Left lung (tissue), 10 donors: ENCODE data around the gene KLHL7. TPM values are rescaled to one million over a fixed set of nuclear protein-coding genes. Genes with fewer than 3 reads are reported as not detected.

Experiments
- ATAC-seq: fragments of 200-7000 bp; cut with Tn5 transposase; one replicate; pipeline ENCODE4 v1.9.1; 2020; ENCODE audit warnings: moderate library complexity
- DNase-seq, 4 donors: peaks; one replicate each; pipeline ENCODE4 v3.0.0-alpha.2; 2013 to 2020
- H3K27ac ChIP-seq, 2 donors: fragments of 200-600 bp; sonication (generic) in 1 of 2; one replicate each; pipeline versions ENCODE4 v1.5.0 to v1.8.0; 2020 to 2021
- H3K27me3 ChIP-seq, 2 donors: fragments of 200-600 bp; sonication (generic) in 1 of 2; one replicate each; pipeline versions ENCODE4 v1.5.0 to v1.8.0; 2020 to 2021
- H3K36me3 ChIP-seq, 2 donors: fragments of 200-600 bp; sonication (generic) in 1 of 2; one replicate each; pipeline versions ENCODE4 v1.5.0 to v1.8.0; 2020 to 2021
- H3K4me1 ChIP-seq, 2 donors: fragments of 200-600 bp; one replicate each; pipeline ENCODE4 v1.8.0; 2021
- H3K4me3 ChIP-seq, 2 donors: fragments of 200-600 bp; sonication (generic) in 1 of 2; one replicate each; pipeline versions ENCODE4 v1.5.0 to v1.8.0; 2020 to 2021; ENCODE audit warnings: mild to moderate bottlenecking in 1 of 2
- H3K9me3 ChIP-seq, 2 donors: fragments of 200-600 bp; sonication (generic) in 1 of 2; one replicate each; pipeline versions ENCODE4 v1.5.0 to v1.8.0; 2020 to 2021
- intact Hi-C, 2 donors: fragments of 100-400 bp; cut with DNase I; formaldehyde crosslinking; loops; one replicate each; pipeline versions ENCODE4 v1.11.2 to v1.14.2; 2022
- polyA plus RNA-seq, 6 donors: library from polyadenylated mRNA; unstranded; fragments of 120-200 nt; gene quantifications; one replicate each; pipeline ENCODE4 v1.2.1, GENCODE V29; 2013; ENCODE audit not compliant: insufficient read length in 6 of 6
- total RNA-seq, 2 donors: library from RNA; stranded (reverse); fragmentation: NEBNext Ultra II Directional; extraction: Animal tissue kit (Norgen Biotek cat#: 25700); gene quantifications; one replicate each; pipeline ENCODE4 v1.2.1, GENCODE V29; 2021
- TF ChIP-seq, protein P1 (sequence below), 2 donors: fragments of 200-600 bp; sonication (generic) in 1 of 2; IDR thresholded peaks; one replicate each; pipeline versions ENCODE4 v1.5.0 to v1.8.0; 2021; ENCODE audit warnings: antibody characterized with exemption in 2 of 2
- donor health status: DM: no; HTN: yes; CAD: no.
- donor health status: DM: no; HTN: no; CAD: no.

KLHL7 gene
- total and polyA plus RNA-seq, 8 donors = 18.1 to 55.9 (median 45.7) TPM

DNA sequence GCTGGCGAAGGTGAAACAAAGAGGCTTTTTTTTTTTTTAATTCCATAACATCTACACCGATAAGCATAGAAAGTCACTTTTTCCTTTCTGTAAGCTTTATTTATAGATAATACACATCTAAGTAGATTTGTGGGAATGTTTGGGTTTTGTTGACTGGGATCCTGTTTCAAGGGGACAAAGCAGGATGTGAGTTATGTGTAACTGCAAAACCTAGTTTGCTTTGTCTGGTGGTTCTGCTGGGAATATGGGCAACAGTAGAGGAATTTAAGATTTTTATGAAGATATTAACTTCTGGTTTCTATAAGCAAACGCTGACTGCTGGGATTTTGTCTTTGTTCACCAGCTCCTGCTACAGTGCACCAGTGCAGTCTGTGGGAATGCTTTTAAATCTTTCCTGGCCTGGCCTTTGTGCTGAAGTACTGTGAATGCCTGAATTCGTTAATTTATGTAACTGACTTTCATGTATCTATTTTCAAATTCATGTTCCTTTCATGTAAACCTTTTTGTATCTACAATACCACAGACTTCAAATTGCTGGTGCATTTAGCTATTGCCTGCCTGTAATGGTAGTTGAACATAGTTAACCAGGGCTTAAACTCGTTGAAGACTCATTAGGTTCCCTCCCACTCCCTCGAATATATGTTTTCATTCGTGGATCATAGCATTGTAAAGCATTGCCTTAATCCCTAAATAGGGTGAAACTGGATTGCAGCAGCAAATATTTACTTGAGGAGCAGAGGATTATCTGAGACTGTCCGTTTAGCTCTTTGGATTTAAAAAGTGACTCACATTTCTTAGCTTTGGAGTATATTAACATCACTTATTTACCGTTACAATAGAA lies 1.5 kb downstream of the KLHL7 start:
- intact Hi-C loops = no loop called here
- H3K27me3 ChIP-seq = no peaks in the 10 kb centered on the region
- peaks cover 5 to 35% of the 10 kb centered on the region in 2 donors for H3K4me1 ChIP-seq
- H3K36me3 ChIP-seq = no peaks in the 10 kb centered on the region
- H3K9me3 ChIP-seq = no peaks in the 10 kb centered on the region
- TF ChIP-seq, protein P1, sequence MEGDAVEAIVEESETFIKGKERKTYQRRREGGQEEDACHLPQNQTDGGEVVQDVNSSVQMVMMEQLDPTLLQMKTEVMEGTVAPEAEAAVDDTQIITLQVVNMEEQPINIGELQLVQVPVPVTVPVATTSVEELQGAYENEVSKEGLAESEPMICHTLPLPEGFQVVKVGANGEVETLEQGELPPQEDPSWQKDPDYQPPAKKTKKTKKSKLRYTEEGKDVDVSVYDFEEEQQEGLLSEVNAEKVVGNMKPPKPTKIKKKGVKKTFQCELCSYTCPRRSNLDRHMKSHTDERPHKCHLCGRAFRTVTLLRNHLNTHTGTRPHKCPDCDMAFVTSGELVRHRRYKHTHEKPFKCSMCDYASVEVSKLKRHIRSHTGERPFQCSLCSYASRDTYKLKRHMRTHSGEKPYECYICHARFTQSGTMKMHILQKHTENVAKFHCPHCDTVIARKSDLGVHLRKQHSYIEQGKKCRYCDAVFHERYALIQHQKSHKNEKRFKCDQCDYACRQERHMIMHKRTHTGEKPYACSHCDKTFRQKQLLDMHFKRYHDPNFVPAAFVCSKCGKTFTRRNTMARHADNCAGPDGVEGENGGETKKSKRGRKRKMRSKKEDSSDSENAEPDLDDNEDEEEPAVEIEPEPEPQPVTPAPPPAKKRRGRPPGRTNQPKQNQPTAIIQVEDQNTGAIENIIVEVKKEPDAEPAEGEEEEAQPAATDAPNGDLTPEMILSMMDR (IDR thresholded peaks at IDR 0.05) = no peak
- ATAC-seq = no peak
- no peak overlapping the region for H3K27ac ChIP-seq
- H3K4me3 ChIP-seq = peak overlapping the region; percentile 82 to 85
- DNase-seq = peak in 1 of 4 donors; percentile 16

DNA sequence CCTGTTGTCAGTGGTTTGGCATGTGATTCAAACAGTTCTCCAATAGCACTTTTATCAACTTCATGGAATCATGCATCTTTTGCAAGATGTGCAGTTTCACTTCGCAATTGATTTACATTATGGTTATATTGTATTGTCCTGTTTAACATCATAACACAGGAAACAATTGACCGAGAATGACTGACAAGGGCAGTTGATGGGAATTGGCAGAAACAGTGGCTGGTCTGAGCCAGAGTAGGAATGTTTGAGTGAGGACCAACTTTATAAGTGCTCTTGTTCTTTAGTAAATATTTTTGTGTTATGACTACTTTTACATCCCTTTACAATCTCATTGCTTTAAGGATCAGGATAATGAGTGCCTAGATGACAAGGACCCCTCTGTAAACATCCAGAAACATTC lies 2.2 kb downstream of the KLHL7 start:
- DNase-seq (peak in 1 of 4 donors; percentile 7), ATAC-seq (no peak)
- H3K9me3 ChIP-seq = no peaks in the 10 kb centered on the region
- no peak overlapping the region for H3K4me3 ChIP-seq
- H3K4me1 ChIP-seq = peaks cover 5 to 35% of the 10 kb centered on the region in 2 donors
- intact Hi-C loops = no loop called here
- H3K36me3 ChIP-seq = no peaks in the 10 kb centered on the region
- TF ChIP-seq, protein P1 (IDR thresholded peaks at IDR 0.05) = no peak
- no peak overlapping the region for H3K27ac ChIP-seq
- no peaks in the 10 kb centered on the region for H3K27me3 ChIP-seq

DNA sequence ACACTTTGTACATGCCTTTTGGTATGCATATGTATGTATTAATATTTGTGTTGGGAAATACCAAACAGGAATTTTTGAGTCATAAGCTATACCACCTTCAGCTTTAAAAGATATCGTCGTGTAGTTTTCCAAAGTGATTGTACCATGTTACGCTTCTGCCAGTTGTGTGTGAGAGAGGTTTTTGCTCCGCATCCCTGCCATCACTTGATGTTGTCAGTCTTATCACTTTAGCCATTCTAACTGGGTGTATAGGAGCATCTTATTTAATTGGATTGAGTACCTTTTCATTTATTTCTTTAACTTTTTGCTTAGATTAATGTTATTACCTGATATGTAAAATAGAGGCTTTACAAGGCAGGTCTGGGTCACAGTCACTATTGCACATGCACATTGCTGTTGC lies 3.4 kb downstream of the KLHL7 start:
- DNase-seq = no peak
- ATAC-seq = no peak
- Histone ChIP-seq H3K27ac (no peak overlapping the region), H3K27me3 (no peaks in the 10 kb centered on the region), H3K4me1 (peaks cover 5 to 35% of the 10 kb centered on the region in 2 donors), H3K9me3 (no peaks in the 10 kb centered on the region), H3K36me3 (no peaks in the 10 kb centered on the region), H3K4me3 (no peak overlapping the region)
- TF ChIP-seq, protein P1 (IDR thresholded peaks at IDR 0.05) = no peak
- intact Hi-C loops = no loop called here

DNA sequence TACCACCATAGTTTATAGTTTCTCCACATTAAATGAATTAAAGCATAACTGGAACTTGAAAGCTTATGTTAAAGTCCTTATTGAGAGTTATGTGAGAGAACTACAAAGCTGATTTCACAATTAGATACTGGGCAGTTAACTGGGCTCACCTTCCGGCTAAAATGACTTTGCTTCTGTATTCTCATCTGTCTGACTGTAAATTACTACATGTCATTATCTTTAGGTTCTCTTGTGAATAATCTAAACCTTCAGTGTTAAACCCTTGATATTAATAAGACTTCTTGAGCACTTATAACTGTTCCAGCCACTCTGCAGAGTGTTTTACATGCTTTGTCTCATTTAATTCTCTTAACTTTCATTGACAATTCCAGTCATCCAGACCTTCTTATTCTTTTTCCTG lies 3.9 kb downstream of the KLHL7 start:
- intact Hi-C loops = no loop called here
- H3K36me3 ChIP-seq = no peaks in the 10 kb centered on the region
- H3K27ac ChIP-seq = no peak overlapping the region
- no peak overlapping the region for H3K4me3 ChIP-seq
- peaks cover 5 to 35% of the 10 kb centered on the region in 2 donors for H3K4me1 ChIP-seq
- no peaks in the 10 kb centered on the region for H3K27me3 ChIP-seq
- DNase-seq = no peak
- no peak for ATAC-seq
- TF ChIP-seq, protein P1 (IDR thresholded peaks at IDR 0.05) = no peak
- no peaks in the 10 kb centered on the region for H3K9me3 ChIP-seq

DNA sequence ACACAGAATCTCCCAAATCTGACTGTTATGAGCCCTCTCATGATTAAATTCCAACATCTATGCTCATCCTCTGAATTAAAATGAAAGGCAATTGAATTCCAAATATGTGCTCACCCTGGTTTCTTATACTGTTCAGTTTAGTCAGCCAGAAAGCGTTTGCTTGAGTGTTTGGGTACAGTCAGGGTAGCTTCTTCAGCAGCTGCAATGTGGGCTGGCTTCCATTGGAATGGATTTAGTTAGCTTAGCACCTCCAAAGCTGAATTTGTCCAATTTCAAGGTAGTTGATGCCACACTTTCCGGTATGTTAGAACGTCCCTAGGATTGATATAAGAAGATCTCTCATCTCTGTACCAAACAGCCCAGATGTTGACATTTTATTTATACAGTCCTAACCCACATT lies 9.3 kb downstream of the KLHL7 start:
- H3K4me3 ChIP-seq = no peak overlapping the region
- H3K27ac ChIP-seq = no peak overlapping the region
- no peaks in the 10 kb centered on the region for H3K9me3 ChIP-seq
- H3K4me1 ChIP-seq = peaks cover 0 to under 1% of the 10 kb centered on the region in 2 donors
- H3K36me3 ChIP-seq = no peaks in the 10 kb centered on the region
- no peaks in the 10 kb centered on the region for H3K27me3 ChIP-seq
- ATAC-seq (no peak), DNase-seq (peak in 1 of 4 donors; percentile 3)
- TF ChIP-seq, protein P1 (IDR thresholded peaks at IDR 0.05) = no peak
- intact Hi-C loops = no loop called here
